Rectal smooth muscle tissue (tissue), 1 donor: Measurements from ENCODE around the gene GPR52.
"Not testable (repeated sequence)": the region's sequence is repeated elsewhere in the genome, so short reads cannot be mapped to it uniquely, and the experiment has no call there.

Experiments
- H3K27ac ChIP-seq: one replicate; pipeline ENCODE4 v1.7.0; 2013; ENCODE audit warnings: low read depth, low read length, inconsistent platforms
- H3K27me3 ChIP-seq: one replicate; pipeline ENCODE4 v1.7.0; 2013; ENCODE audit warnings: low read length; ENCODE audit not compliant: control insufficient read depth, insufficient read depth
- H3K36me3 ChIP-seq: one replicate; pipeline ENCODE4 v1.7.0; 2013; ENCODE audit warnings: low read length; ENCODE audit not compliant: control insufficient read depth, insufficient read depth
- H3K4me1 ChIP-seq: one replicate; pipeline ENCODE4 v1.7.0; 2013; ENCODE audit warnings: low read length; ENCODE audit not compliant: control insufficient read depth, insufficient read depth
- H3K4me3 ChIP-seq: one replicate; pipeline ENCODE4 v1.7.0; 2013; ENCODE audit warnings: low read length
- H3K9ac ChIP-seq: one replicate; pipeline ENCODE4 v1.7.0; 2013; ENCODE audit warnings: low read length

GPR52 gene

GRCh38 chr1:174447866-174448530 lies at the start of gene GPR52:
Gene GPR52 (plus strand): TSS chr1:174447964. CDS start chr1:174448112, 148 bp downstream.
- Histone ChIP-seq H3K9ac (no peak within 1 kb of the TSS), H3K27me3 (no peaks in the 10 kb centered on the region)

GRCh38 chr1:174398246-174398645 lies 49.5 kb upstream of the GPR52 start:
- Histone ChIP-seq H3K27ac (no peak overlapping the region), H3K4me3 (no peak overlapping the region), H3K36me3 (no peaks in the 10 kb centered on the region), H3K27me3 (no peaks in the 10 kb centered on the region), H3K9ac (no peak overlapping the region), H3K4me1 (no peaks in the 10 kb centered on the region)

More at GRCh38 chr1:174447866-174448530, at the start of gene GPR52:
- no peaks in the 10 kb centered on the region for H3K4me1 ChIP-seq
- no peak within 1 kb of the TSS for H3K4me3 ChIP-seq
- no peaks in the 10 kb centered on the region for H3K36me3 ChIP-seq
- no peak within 1 kb of the TSS for H3K27ac ChIP-seq

GRCh38 chr1:174399211-174399610 lies 48.6 kb upstream of the GPR52 start:
- no peak overlapping the region for H3K27ac ChIP-seq
- H3K4me1 ChIP-seq, result no peaks in the 10 kb centered on the region
- H3K4me3 ChIP-seq, result no peak overlapping the region
- no peak overlapping the region for H3K9ac ChIP-seq
- H3K36me3 ChIP-seq, result no peaks in the 10 kb centered on the region
- H3K27me3 ChIP-seq, result no peaks in the 10 kb centered on the region

- Histone ChIP-seq H3K27me3 (no peaks in the 10 kb centered on the region), H3K4me1 (no peaks in the 10 kb centered on the region), H3K27ac (no peak overlapping the region), H3K36me3 (no peaks in the 10 kb centered on the region), H3K9ac (no peak overlapping the region), H3K4me3 (no peak overlapping the region)
Observed at GRCh38 chr1:174401075-174401474, 46.7 kb upstream of the GPR52 start.

- Histone ChIP-seq H3K27me3 (no peaks in the 10 kb centered on the region), H3K27ac (no peak overlapping the region), H3K9ac (no peak overlapping the region), H3K4me1 (no peaks in the 10 kb centered on the region), H3K4me3 (no peak overlapping the region), H3K36me3 (no peaks in the 10 kb centered on the region)
Observed at GRCh38 chr1:174405219-174405618, 42.5 kb upstream of the GPR52 start.

GRCh38 chr1:174406421-174406820 lies 41.3 kb upstream of the GPR52 start:
- H3K9ac ChIP-seq, result no peak overlapping the region
- H3K4me3 ChIP-seq, result no peak overlapping the region
- no peaks in the 10 kb centered on the region for H3K4me1 ChIP-seq
- H3K27me3 ChIP-seq, result no peaks in the 10 kb centered on the region
- H3K36me3 ChIP-seq, result no peaks in the 10 kb centered on the region
- H3K27ac ChIP-seq, result no peak overlapping the region

GRCh38 chr1:174407665-174408064 lies 40.1 kb upstream of the GPR52 start:
- Histone ChIP-seq H3K4me3 (no peak overlapping the region), H3K36me3 (no peaks in the 10 kb centered on the region), H3K4me1 (no peaks in the 10 kb centered on the region), H3K27me3 (no peaks in the 10 kb centered on the region), H3K9ac (no peak overlapping the region), H3K27ac (no peak overlapping the region)

- Histone ChIP-seq H3K4me1 (no peaks in the 10 kb centered on the region), H3K27ac (no peak overlapping the region), H3K27me3 (no peaks in the 10 kb centered on the region), H3K36me3 (no peaks in the 10 kb centered on the region), H3K9ac (no peak overlapping the region), H3K4me3 (no peak overlapping the region)
Observed at GRCh38 chr1:174408146-174408545, 39.6 kb upstream of the GPR52 start.

GRCh38 chr1:174409801-174410200 lies 38.0 kb upstream of the GPR52 start:
- H3K4me1 ChIP-seq, H3K9ac ChIP-seq, H3K27ac ChIP-seq, H3K27me3 ChIP-seq, H3K36me3 ChIP-seq, H3K4me3 ChIP-seq: not testable (repeated sequence)

GRCh38 chr1:174413632-174414031 lies 34.1 kb upstream of the GPR52 start:
- Histone ChIP-seq H3K36me3 (no peaks in the 10 kb centered on the region), H3K9ac (no peak overlapping the region), H3K4me3 (no peak overlapping the region), H3K27me3 (no peaks in the 10 kb centered on the region), H3K27ac (no peak overlapping the region), H3K4me1 (no peaks in the 10 kb centered on the region)

- H3K9ac ChIP-seq, result no peak overlapping the region
- H3K4me1 ChIP-seq, result no peaks in the 10 kb centered on the region
- no peaks in the 10 kb centered on the region for H3K27me3 ChIP-seq
- H3K4me3 ChIP-seq, result no peak overlapping the region
- H3K36me3 ChIP-seq, result no peaks in the 10 kb centered on the region
- no peak overlapping the region for H3K27ac ChIP-seq
Observed at GRCh38 chr1:174414203-174414602, 33.6 kb upstream of the GPR52 start.

- H3K27ac ChIP-seq, result no peak overlapping the region
- no peaks in the 10 kb centered on the region for H3K4me1 ChIP-seq
- no peaks in the 10 kb centered on the region for H3K36me3 ChIP-seq
- H3K4me3 ChIP-seq, result no peak overlapping the region
- no peak overlapping the region for H3K9ac ChIP-seq
- no peaks in the 10 kb centered on the region for H3K27me3 ChIP-seq
Observed at GRCh38 chr1:174415506-174415905, 32.3 kb upstream of the GPR52 start.

GRCh38 chr1:174417921-174418320 lies 29.8 kb upstream of the GPR52 start:
- H3K27ac ChIP-seq, result no peak overlapping the region
- H3K9ac ChIP-seq, result no peak overlapping the region
- no peaks in the 10 kb centered on the region for H3K4me1 ChIP-seq

More at GRCh38 chr1:174417921-174418320, 29.8 kb upstream of the GPR52 start:
- Histone ChIP-seq H3K27me3 (no peaks in the 10 kb centered on the region), H3K36me3 (no peaks in the 10 kb centered on the region), H3K4me3 (no peak overlapping the region)
